ENCODE results near the gene DRICH1. TPM values are rescaled to one million over a fixed set of nuclear protein-coding genes. Genes with fewer than 3 reads are reported as not detected.

Gene DRICH1
- total and polyA plus RNA-seq, 2 of the 8 experiments (the other 6 are each of a cell fraction or from before 2014, with no cell fraction given) = 0.21 to 0.28 TPM

GRCh38 chr22:23613193-23613972, 18.7 kb downstream of the DRICH1 start:
- Histone ChIP-seq H3K79me2 (ENCODE audit: control insufficient read depth in 1 of 2, insufficient read depth in 2 of 2, low read length in 2 of 2) (no peaks in the 10 kb centered on the region), H4K20me1 (replicated peaks in 1 of 2; ENCODE audit: control insufficient read depth in 1 of 2, insufficient read depth in 2 of 2, low read length in 2 of 2) (no peaks in the 10 kb centered on the region), H4K91ac (replicated peaks; ENCODE audit: insufficient read length, low read length) (no peak overlapping the region), H3K27ac (ENCODE audit: low read depth, low read length) (no peak overlapping the region), H3K27me3 (replicated peaks in 1 of 4; ENCODE audit: control insufficient read depth in 3 of 4, extremely low read depth in 1 of 4, insufficient read depth in 3 of 4, low read length in 3 of 4) (no peaks in the 10 kb centered on the region; a peak in 2 of 7 replicates), H3K4me3 (ENCODE audit: extremely low read depth in 1 of 4, insufficient read depth in 2 of 4, low read depth in 3 of 4, low read length in 4 of 4) (no peak overlapping the region), H2BK20ac (ENCODE audit: low read length) (no peak overlapping the region), H2AK5ac (ENCODE audit: low read depth, low read length) (no peak overlapping the region), H3K4me2 (ENCODE audit: insufficient read depth in 1 of 2, low read depth in 2 of 2, low read length in 2 of 2) (no peak overlapping the region), H3K9ac (replicated peaks in 1 of 4; ENCODE audit: extremely low read depth in 1 of 4, low read depth in 3 of 4, low read length in 3 of 4) (no peak overlapping the region), H3K4me1 (replicated peaks in 1 of 4; ENCODE audit: control insufficient read depth in 3 of 4, insufficient read depth in 4 of 4, low read length in 3 of 4) (no peaks in the 10 kb centered on the region), H3K36me3 (ENCODE audit: control insufficient read depth in 2 of 4, insufficient read depth in 4 of 4, low read length in 3 of 4) (no peaks in the 10 kb centered on the region), H3K18ac (ENCODE audit: extremely low read depth, low read length) (no peak overlapping the region), H2BK15ac (ENCODE audit: low read length) (no peak overlapping the region), H3K23me2 (ENCODE audit: low read depth, low read length) (no peaks in the 10 kb centered on the region), H3K56ac (replicated peaks; ENCODE audit: insufficient read length, low read depth, low read length) (no peak overlapping the region), H4K5ac (ENCODE audit: insufficient read length, low read depth, low read length) (no peak overlapping the region), H2AFZ (ENCODE audit: low read length) (no peak overlapping the region), H2BK120ac (replicated peaks; ENCODE audit: low read depth, low read length) (no peak overlapping the region), H3K14ac (ENCODE audit: insufficient read length) (no peak overlapping the region), H3K4ac (replicated peaks; ENCODE audit: insufficient read length, low read depth, low read length) (no peak overlapping the region), H3K23ac (ENCODE audit: insufficient read length) (no peak overlapping the region), H2BK5ac (ENCODE audit: low read depth, low read length) (no peak overlapping the region), H4K8ac (ENCODE audit: extremely low read depth, insufficient read depth, low read length) (no peak overlapping the region), H3K79me1 (ENCODE audit: low read depth, low read length) (no peaks in the 10 kb centered on the region), H2BK12ac (ENCODE audit: low read depth, low read length) (no peak overlapping the region), H3K9me3 (ENCODE audit: insufficient read depth in 2 of 2, low read depth in 1 of 2, low read length in 1 of 2) (no peaks in the 10 kb centered on the region)
- no peak for FAIRE-seq
- 87% methylated on average over 7 of the region's 7 CpGs; no CpG with 5 or more reads in 1 of the 2 experiments for WGBS, 2 experiments (ENCODE audit: extremely low coverage in 1 of 2, insufficient coverage in 1 of 2, insufficient read length in 1 of 2, insufficient replicate concordance in 2 of 2, low coverage in 1 of 2, low lambda C conversion rate in 2 of 2, missing lambda C conversion rate in 1 of 2)
- TF ChIP-seq POLR2AphosphoS5 (IDR thresholded peaks at IDR 0.05; ENCODE audit: low read depth, low read length) = no peak
- ChIA-PET POLR2A (ENCODE audit: partially characterized antibody) (no interaction called here), CTCF (ENCODE audit: partially characterized antibody) (interaction anchor here (1.3 to 2.0 kb wide), 2 partner anchors 9 to 23 kb away, joined by 3 to 6 read pairs; no protein-coding TSS in a partner anchor)
- DNase-seq (ENCODE audit: low read depth in 1 of 2, low spot score in 2 of 2) = no peak

Data from H1 (cell line).